GM10847 (cell line): ENCODE data around the gene RASGRP1.

Experiments
- POLR2A ChIP-seq: IDR thresholded peaks from 2 replicates; pipeline ENCODE4 v1.6.1; 2011; ENCODE audit not compliant: insufficient read length; ENCODE audit errors: extremely low read depth

Gene RASGRP1

DNA sequence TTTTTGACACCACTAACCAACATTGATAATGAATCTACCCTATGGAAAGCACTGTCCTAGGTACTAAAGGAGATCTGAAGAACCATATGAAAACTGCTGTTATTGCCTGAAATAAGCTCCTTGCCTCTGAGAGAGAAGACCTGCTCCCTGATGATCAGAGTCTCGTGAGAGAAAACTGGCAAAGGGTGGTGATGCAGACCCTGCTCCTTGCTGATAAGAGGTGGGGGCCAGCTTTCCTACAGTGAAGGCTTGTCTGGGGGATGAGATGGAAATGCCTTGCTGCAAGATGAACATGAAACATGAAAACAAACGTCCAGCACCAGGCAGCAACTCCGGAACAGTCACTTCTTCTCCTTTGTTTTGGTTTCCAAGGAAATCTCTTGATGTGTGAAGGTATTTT, 31.9 kb downstream of the RASGRP1 start:
- no peak for TF ChIP-seq POLR2A

GRCh38 chr15:38531509-38531908, 33.1 kb downstream of the RASGRP1 start:
- no peak for TF ChIP-seq POLR2A

- TF ChIP-seq POLR2A: no peak
Measured at GRCh38 chr15:38530113-38530512, 34.5 kb downstream of the RASGRP1 start.

DNA sequence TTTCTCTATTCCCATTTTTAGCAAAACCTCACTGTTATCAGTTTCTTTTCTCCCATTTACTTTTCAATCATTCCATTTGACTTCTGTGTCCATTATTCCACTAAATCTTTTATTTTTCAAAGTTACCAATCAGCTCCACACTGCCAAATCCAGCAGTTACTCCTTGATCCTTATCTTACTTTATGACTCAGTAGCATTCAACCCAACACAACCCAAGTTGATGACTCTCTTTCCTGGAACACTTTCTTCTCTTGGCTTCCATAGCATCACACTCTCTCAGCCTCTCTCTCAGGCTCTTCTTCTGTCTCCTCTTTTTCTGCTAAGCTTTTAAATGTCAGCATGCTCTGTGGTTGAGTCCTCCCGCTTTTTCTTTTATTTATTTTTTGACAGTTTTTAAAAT, 36.3 kb downstream of the RASGRP1 start:
- no peak for TF ChIP-seq POLR2A

DNA sequence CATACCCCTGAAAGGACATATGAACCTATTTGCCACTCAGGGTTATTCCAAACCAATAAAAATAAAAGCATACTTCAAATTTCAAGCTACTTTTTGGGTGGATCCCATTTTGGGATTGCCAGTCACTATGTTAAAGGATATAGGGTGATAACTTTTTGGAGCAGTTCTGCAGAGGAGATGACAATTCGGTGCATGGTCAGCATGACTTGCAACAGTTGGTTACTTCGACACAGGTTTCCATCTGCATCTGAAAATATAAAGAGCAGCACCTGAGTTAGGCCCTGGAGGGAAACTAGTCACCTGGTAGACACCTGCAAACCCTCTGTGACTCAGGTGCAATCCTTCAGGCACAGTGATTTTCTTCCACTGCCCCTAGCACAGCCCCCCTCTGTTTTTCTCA, 38.5 kb downstream of the RASGRP1 start:
- no peak for TF ChIP-seq POLR2A

GRCh38 chr15:38525489-38525888, 39.1 kb downstream of the RASGRP1 start:
- no peak for TF ChIP-seq POLR2A

DNA sequence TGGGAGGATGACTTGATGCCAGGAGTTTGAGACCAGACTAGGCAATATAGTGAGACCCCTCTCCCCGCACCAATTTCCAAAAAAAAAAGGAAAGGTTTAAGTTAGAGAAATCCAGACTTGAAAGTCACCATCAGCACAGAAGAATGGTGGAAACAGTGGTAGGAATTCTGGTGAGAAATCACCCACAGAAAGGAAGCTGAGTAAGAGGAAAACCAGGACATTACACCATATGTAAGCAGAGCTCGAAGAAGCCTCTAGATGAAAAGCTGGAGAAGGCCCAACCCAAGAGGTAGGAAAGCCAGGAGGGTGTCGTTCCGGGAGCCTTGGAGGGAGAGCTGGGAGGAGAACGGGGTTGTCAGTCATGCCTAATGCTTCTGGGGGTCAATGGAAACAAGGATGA, 40.5 kb downstream of the RASGRP1 start:
- no peak for TF ChIP-seq POLR2A

DNA sequence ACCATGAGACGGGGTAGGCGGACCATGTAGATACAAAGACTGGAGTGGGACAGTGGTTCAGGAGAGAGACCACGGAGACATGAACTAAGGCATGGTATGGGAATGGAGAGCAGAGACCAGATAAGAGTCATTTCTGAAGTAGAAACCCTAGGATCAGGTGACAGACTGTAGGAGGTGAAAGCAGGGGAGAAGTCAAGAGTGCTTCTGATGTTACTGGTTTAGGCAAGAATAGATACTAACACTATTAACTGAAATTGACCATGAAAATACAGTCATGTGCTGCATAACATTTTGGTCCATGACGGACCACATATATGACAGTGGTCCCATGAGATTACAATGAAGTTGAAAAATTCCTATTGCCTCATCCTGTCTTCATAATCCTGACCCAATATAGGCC, 41.7 kb downstream of the RASGRP1 start:
- TF ChIP-seq POLR2A: no peak

- no peak for TF ChIP-seq POLR2A
Measured at GRCh38 chr15:38521316-38521715, 43.3 kb downstream of the RASGRP1 start.

- TF ChIP-seq POLR2A: no peak
Measured at GRCh38 chr15:38520035-38520434, 44.6 kb downstream of the RASGRP1 start.

DNA sequence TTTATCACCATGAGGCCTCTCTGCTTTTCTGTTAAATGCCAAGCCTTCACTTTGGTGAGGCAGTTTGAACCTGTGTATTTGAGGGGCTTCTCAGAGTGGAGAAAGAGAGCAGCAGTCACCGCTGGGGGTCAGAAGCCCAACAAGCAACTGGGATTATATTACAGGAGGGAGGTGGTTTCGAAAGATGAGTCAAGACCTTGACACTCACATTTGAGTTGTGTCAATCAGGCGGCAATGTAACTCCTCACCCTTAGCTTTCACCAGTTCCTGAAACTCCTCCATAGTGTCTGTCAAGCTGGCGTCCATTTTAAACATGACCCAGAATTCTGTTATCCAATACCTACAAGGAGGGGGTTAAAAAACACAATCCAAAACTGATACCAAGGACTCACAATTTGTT, 46.5 kb downstream of the RASGRP1 start:
- TF ChIP-seq POLR2A: no peak

- no peak for TF ChIP-seq POLR2A
Measured at GRCh38 chr15:38517312-38517975, 47.2 kb downstream of the RASGRP1 start.

DNA sequence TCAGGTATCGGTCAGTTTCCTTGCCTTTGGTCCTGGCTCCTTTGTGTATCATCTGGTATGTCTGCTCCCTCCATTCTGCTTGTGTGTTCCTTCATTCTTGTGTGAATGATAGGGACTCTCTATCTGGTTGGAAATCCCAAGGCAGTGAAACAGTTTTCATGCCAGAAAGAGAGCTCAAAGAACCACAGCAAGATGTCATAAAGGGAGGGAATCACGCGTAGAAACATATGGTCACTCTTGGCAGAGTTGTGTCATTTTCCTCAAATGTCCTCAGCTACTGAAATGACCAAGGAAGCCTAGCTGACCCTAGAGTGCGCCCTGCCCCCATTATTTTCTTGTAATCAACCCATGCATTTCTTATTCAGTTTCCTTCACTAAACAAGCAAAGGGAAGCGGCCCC, 48.0 kb downstream of the RASGRP1 start:
- no peak for TF ChIP-seq POLR2A

DNA sequence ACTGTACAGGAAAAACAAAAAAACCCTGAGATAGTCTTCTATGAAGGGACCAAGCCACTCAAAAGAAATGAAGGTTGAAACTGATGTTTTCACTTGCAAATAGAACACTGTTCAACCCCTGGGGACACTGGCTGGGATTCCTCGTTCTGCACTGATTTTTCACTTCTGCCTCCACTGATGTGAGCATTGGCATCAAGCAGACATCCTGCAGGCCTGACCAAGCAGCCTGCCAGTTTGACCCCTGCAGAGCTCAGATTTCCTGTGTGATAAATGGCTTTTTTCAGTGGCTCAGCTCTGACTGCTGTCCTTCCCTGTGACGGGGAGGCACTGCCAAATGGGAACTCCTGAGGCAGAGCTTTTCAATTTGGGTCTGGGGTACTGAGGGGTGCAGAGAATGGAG, 50.0 kb downstream of the RASGRP1 start:
- TF ChIP-seq POLR2A: no peak

DNA sequence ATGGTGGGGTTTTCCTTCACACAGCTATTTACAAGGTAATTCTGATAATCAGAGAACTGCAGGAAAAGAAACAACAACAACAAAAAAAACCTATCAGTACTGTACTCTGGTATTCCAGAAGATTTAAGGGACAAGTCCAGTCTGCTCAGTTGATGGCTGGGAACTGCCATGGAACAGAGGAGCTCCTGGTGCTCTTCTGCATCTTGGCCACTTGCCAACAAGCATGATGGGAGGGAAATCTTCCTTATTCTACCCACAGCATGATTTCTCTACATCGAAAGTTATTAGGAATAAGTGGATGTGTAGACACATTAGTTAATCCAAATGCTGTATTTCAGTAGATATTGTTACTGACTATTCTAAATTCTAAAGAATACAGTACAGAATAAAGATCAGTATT, 51.7 kb downstream of the RASGRP1 start:
- no peak for TF ChIP-seq POLR2A

GRCh38 chr15:38509152-38509551, 55.5 kb downstream of the RASGRP1 start:
- no peak for TF ChIP-seq POLR2A

GRCh38 chr15:38508647-38509046, 56.0 kb downstream of the RASGRP1 start:
- TF ChIP-seq POLR2A: no peak

GRCh38 chr15:38507570-38507969, 57.0 kb downstream of the RASGRP1 start:
- TF ChIP-seq POLR2A: no peak

DNA sequence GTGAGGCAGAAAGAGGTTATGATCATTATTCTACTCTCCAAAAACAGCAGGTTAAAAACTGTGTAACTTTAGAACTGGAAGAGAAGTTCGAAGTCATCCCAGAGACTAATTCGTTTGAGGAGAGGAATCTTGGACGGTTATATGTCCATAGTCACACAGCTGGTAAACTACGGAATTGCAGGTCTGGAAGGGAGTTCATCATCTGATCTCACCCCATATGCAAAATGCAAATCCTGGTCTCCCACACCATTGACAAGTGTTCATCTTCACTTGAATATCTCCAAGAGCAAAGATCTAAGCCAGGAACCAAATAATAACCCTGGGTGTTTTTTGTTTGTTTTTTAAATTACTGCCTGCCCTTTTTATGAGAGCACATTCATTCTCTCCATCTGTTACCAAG, 57.6 kb downstream of the RASGRP1 start:
- no peak for TF ChIP-seq POLR2A
